ENCODE data around the gene NDUFB10.

The NDUFB10 gene

DNA sequence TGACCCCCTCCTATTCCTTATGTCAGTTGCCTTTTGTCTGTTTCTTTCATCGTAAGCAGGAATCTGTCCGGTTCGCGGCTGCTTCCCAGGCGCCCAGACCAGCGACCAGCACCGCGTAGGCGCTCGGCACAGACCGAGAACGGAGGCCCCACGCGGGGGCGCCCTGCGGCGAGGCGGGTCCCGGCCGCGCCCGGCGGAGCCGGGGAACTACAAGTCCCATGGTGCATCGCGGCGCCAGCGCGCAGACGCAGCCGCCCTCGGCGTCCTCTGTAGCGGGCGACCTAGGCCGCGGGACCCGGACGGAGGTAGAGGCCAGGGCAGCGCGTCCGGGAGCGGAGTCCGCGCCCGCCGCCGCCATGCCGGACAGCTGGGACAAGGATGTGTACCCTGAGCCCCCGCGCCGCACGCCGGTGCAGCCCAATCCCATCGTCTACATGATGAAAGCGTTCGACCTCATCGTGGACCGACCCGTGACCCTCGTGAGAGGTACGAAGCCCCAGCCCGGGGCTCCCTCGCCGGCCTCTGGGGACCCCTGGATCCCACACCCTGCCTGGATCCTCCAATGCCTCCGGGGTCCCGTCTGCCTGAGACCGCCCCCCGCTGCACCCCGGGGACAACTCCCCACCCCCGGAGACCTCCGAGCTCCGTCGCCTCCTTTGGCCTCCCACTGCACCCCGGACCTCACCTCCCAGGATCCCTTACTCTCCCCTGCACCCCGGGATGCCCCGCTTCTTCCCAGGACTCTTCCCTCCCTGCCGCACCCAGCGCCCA is at the start of gene NDUFB10:
Gene NDUFB10, plus strand, starts transcription at position 270 of the 771 bp plus-strand sequence. Its CDS starts 87 bp downstream, at position 357.
- H3K27ac ChIP-seq, result peak within 1 kb of the TSS; percentile 84
- TF ChIP-seq, protein P1, sequence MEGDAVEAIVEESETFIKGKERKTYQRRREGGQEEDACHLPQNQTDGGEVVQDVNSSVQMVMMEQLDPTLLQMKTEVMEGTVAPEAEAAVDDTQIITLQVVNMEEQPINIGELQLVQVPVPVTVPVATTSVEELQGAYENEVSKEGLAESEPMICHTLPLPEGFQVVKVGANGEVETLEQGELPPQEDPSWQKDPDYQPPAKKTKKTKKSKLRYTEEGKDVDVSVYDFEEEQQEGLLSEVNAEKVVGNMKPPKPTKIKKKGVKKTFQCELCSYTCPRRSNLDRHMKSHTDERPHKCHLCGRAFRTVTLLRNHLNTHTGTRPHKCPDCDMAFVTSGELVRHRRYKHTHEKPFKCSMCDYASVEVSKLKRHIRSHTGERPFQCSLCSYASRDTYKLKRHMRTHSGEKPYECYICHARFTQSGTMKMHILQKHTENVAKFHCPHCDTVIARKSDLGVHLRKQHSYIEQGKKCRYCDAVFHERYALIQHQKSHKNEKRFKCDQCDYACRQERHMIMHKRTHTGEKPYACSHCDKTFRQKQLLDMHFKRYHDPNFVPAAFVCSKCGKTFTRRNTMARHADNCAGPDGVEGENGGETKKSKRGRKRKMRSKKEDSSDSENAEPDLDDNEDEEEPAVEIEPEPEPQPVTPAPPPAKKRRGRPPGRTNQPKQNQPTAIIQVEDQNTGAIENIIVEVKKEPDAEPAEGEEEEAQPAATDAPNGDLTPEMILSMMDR (conservative IDR thresholded peaks at IDR 0.05), result peak; percentile 81

DNA sequence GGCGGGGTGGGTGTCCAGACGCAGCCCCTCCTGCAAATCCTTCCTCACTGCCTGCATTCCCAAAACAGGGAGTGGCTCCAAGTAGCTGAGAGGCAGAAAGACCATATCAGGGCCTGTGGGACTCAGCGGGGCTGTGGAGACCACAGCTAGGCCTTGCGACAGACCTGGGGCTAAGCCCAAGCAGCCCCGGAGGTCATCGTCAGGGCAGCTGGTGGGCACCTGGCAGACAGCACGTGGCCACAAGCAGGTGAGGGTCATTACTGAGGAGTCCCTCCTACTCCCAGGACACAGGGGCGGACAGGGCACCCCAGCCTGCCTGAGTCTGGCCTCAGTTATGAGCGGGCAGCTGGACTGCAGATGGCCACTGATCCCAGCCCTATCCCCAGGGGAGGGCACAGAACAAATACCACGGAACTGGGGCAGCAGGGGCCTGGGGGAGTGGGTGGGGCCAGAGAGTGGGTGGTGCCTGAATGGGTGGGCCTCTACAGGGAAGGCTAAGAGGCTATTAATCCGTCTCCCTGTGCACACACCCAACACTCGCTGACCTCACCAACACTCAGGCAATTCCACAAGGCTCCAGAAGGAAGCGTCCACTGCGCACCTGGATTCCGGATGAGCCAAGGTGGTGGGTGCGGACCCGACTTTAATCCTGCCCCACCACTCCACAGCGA is 49.6 kb upstream of the NDUFB10 start:
- TF ChIP-seq, protein P1 (conservative IDR thresholded peaks at IDR 0.05), result no peak
- H3K27ac ChIP-seq, result no peak overlapping the region

DNA sequence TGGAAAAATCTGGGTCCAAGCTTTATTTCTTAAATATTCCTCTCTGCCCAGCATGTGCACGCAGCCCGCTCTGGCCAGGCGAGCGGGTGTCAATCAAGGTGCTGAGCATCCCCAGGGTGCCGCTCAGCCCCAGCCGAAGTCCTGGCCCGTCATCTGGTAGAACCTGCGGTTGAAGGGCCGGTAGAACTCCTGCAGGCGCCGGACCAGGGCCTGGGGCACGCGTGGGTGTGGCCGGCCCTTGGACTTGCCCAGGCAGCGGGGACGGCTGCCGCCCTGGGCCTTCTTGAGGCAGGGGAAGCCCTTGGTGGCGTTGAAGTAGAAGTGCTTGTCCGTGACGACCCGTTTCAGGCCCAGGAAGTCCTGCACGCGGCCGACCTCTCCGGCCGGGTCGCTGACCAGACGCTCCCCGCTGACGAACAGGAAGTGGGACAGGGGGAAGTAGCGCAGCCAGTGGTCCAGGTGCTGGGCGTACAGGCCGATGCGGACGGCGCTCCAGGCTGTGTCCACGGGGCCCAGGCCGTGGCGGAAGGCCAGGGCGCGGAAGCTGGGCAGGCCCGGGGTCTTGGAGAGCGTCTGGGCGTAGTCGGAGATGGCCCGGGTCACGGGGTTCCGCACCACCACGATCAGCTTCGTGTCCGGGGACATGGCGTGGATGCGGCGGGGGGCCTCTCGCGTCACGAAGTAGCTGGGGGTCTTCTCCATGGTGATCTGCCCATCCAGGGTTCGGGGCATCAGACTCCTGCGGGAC is 47.7 kb upstream of the NDUFB10 start:
- TF ChIP-seq, protein P1 (conservative IDR thresholded peaks at IDR 0.05), result no peak
- H3K27ac ChIP-seq, result no peak overlapping the region

DNA sequence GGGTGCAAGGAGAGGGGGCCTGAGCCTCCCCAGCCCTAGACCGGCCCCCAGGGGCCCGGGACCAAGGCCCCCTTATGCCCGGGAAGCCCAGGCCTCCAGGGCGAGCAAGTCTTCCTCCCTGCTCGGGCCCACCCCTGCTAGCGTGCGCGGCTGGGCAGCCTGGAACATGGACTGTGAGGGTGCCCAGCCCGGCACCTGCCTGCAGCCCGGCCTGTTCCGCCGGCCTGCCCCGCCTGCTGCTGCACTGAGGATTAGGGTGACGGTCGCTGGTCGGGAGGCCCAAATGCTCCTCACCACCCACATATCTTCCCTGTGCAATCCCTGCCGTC is 47.2 kb upstream of the NDUFB10 start:
- H3K27ac ChIP-seq, result no peak overlapping the region
- TF ChIP-seq, protein P1 (conservative IDR thresholded peaks at IDR 0.05), result no peak

DNA sequence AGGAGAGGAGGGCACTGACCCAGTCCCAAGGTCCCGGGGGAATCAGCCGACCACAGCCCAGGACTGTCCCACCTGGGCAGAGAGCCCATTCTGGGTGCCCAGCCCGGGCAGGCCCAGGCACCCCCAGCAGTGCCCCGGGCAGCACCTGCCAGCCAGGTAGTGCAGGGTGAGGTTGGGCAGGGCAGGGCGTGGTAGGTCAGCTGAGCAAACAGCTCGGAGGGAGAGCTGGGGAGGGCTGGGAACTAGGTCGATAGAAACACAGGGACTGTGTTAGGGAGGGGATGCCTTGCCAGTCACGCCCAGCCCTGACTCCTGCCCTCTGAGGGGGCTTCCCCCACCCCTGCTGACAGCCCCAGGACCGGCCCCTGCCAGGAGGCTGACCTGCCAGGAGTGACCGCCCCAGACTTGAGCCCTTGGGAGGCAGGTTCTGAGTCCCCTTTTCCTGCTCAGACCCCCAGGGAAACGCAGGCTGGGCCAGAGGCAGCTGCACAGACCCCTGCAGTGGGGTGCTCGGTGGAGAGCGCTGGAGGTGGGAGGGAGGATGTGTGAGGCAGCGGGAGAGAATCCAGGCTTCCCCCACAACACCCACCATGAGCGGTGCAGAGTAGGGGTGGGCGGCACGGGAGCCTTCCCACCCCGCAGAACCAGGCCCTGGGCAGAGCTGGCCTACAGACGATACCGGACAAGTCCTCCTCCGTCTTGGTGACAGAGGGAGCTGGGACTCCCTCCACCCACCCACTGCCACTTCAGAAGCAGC is 45.8 kb upstream of the NDUFB10 start:
- TF ChIP-seq, protein P1 (conservative IDR thresholded peaks at IDR 0.05), result no peak
- H3K27ac ChIP-seq, result no peak overlapping the region

DNA sequence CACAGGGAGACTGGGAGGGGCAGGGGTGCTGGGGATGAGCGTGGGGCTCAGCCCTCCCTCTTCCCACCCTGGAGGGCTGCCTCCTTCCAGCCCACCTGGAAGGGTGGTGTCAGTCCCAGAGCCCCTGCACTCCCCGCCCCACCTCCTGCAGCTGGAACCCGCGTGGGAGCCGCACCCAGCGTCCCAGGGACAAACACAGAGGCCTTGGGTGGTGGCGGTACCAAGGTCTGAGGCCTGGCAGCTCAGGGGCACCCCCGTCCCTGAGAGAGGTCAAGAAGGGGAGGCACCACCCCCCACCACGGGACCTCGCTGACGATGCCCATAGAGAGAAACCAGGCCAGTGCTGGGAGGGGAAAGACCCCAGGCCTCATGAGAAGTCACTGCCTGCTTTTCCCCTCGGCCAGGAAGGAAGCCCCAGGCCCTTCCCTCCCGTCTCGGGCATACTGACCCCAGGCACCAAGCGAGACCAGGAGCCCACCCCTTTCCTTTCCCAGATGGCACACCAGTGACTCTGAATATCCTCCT is 45.2 kb upstream of the NDUFB10 start:
- no peak overlapping the region for H3K27ac ChIP-seq
- TF ChIP-seq, protein P1 (conservative IDR thresholded peaks at IDR 0.05), result no peak

Measured in VCaP (cell line).